NT2/D1 (cell line): Measurements from ENCODE around the gene CYP1A2.

ENCODE experiments used
- SUZ12 ChIP-seq: IDR thresholded peaks from 2 replicates; pipeline ENCODE4 v1.6.1; 2011; ENCODE audit not compliant: insufficient read length, insufficient read depth; ENCODE audit errors: extremely low read depth
- ZNF274 ChIP-seq: IDR thresholded peaks from 2 replicates; pipeline ENCODE4 v1.6.1; 2011; ENCODE audit warnings: mild to moderate bottlenecking, low read depth, low read length

DNA sequence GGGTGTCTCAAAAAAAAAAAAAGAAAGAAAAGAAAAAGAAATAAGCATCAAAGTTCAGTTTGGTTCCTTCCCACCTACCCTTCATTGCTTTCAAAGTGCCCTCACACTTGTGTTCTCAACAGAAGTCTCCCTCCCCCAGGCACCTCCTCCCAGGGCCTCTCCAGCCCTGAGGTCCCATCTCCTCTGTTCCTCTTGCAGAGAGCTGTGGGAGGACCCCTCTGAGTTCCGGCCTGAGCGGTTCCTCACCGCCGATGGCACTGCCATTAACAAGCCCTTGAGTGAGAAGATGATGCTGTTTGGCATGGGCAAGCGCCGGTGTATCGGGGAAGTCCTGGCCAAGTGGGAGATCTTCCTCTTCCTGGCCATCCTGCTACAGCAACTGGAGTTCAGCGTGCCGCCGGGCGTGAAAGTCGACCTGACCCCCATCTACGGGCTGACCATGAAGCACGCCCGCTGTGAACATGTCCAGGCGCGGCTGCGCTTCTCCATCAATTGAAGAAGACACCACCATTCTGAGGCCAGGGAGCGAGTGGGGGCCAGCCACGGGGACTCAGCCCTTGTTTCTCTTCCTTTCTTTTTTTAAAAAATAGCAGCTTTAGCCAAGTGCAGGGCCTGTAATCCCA lies 6.1 kb downstream of the CYP1A2 start:
- TF ChIP-seq SUZ12: no peak
- no peak for TF ChIP-seq ZNF274
